HG02759 (cell line): ENCODE results near the gene TMEM131.

ENCODE experiments used
- ATAC-seq: cut with Tn5 transposase; IDR thresholded peaks from one replicate; pipeline ENCODE4 v1.9.1; 2021; ENCODE audit warnings: mild to moderate bottlenecking, moderate library complexity; ENCODE audit not compliant: unreplicated experiment

The TMEM131 gene

GRCh38 chr2:97728091-97728731 is 267.5 kb downstream of the TMEM131 start:
- no peak for ATAC-seq

GRCh38 chr2:97727296-97727695 is 268.5 kb downstream of the TMEM131 start:
- no peak for ATAC-seq

- ATAC-seq = no peak
These were observed 269.3 kb downstream of the TMEM131 start for GRCh38 chr2:97726261-97727064.

- no peak for ATAC-seq
These were observed 270.6 kb downstream of the TMEM131 start for GRCh38 chr2:97724946-97725688.

GRCh38 chr2:97724501-97724900 is 271.2 kb downstream of the TMEM131 start:
- no peak for ATAC-seq

GRCh38 chr2:97724073-97724410 is 271.7 kb downstream of the TMEM131 start:
- ATAC-seq = no peak

GRCh38 chr2:97723156-97724072 is 272.3 kb downstream of the TMEM131 start:
- ATAC-seq = no peak

GRCh38 chr2:97722227-97722626 is 273.5 kb downstream of the TMEM131 start:
- no peak for ATAC-seq

- ATAC-seq = no peak
These were observed 275.0 kb downstream of the TMEM131 start for GRCh38 chr2:97720746-97721145.

GRCh38 chr2:97719362-97720155 is 276.2 kb downstream of the TMEM131 start:
- no peak for ATAC-seq

GRCh38 chr2:97718942-97719341 is 276.8 kb downstream of the TMEM131 start:
- ATAC-seq = no peak

- ATAC-seq = peak; percentile 68
These were observed 277.5 kb downstream of the TMEM131 start for GRCh38 chr2:97718051-97718882.

GRCh38 chr2:97717613-97717995 is 278.1 kb downstream of the TMEM131 start:
- ATAC-seq = no peak

GRCh38 chr2:97716695-97717612 is 278.8 kb downstream of the TMEM131 start:
- ATAC-seq = no peak

- ATAC-seq = no peak
These were observed 279.6 kb downstream of the TMEM131 start for GRCh38 chr2:97715951-97716694.

GRCh38 chr2:97714950-97715652 is 280.6 kb downstream of the TMEM131 start:
- ATAC-seq = no peak
